GM12892 (cell line): ENCODE results near the gene SDHD.

Experiments
- POLR2A ChIP-seq: IDR thresholded peaks from 2 replicates; pipeline ENCODE4 v1.6.1; 2011; ENCODE audit warnings: low read depth, low read length, control low read depth
- POLR2AphosphoS5 ChIP-seq: IDR thresholded peaks from 2 replicates; pipeline ENCODE4 v1.6.1; 2011; ENCODE audit warnings: low read depth, low read length, control low read depth

DNA sequence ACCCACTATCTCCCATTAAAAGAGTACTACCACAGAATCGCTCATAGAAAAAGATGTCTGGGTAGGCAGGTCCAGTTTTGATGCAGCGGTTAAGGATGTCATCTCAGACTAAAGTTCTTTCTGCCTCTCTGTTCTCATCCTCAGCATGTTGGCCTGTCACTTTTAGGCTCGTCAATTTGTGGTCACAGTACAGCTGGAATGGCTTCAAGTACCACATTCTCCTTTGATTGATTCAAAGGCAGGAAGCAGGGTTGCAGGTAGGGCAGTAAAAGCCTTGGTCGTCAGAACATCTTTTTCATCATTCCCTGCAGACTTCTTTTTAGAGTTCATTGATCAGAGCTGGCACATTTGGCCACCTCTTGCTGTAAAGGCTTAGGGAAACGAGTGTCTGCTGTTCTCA lies 28.7 kb downstream of the SDHD start:
- TF ChIP-seq POLR2AphosphoS5 (no peak), POLR2A (no peak)
